ENCODE data around the gene SERPINA5.

DNA sequence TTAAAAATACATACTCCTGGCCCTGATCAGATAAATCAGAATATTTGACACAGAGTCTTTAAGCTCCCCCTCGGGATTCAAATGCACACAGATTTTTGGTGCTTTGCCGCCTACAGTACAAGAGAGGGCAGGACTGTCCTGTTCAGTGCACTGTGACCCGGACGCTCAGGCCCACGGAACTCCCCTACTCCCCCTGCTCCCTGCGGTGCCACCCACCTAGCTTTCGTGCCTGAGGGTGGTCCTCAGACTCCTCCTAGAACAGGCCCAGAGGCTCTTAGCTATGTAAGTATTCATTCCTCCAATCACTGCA lies 17.2 kb downstream of the SERPINA5 start:
- TF ChIP-seq, protein P1, sequence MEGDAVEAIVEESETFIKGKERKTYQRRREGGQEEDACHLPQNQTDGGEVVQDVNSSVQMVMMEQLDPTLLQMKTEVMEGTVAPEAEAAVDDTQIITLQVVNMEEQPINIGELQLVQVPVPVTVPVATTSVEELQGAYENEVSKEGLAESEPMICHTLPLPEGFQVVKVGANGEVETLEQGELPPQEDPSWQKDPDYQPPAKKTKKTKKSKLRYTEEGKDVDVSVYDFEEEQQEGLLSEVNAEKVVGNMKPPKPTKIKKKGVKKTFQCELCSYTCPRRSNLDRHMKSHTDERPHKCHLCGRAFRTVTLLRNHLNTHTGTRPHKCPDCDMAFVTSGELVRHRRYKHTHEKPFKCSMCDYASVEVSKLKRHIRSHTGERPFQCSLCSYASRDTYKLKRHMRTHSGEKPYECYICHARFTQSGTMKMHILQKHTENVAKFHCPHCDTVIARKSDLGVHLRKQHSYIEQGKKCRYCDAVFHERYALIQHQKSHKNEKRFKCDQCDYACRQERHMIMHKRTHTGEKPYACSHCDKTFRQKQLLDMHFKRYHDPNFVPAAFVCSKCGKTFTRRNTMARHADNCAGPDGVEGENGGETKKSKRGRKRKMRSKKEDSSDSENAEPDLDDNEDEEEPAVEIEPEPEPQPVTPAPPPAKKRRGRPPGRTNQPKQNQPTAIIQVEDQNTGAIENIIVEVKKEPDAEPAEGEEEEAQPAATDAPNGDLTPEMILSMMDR (IDR thresholded peaks at IDR 0.05), result no peak
- no peak for TF ChIP-seq EZH2phosphoT487 (IDR thresholded peaks at IDR 0.05)
